Muscle of back (tissue), 11 donors: Measurements from ENCODE around the gene TMOD3. TPM values are rescaled to one million over a fixed set of nuclear protein-coding genes. Genes with fewer than 3 reads are reported as not detected.
"Not testable (repeated sequence)": the region's sequence is repeated elsewhere in the genome, so short reads cannot be mapped to it uniquely, and the experiment has no call there.

Source experiments
- DNase-seq, 3 donors: peaks; one replicate each; pipeline versions ENCODE4 v3.0.0 to v3.0.0-alpha.2; 2013
- polyA plus RNA-seq, 10 donors: library from polyadenylated mRNA; unstranded; fragments of 120-200 nt; gene quantifications; one replicate each; pipeline ENCODE4 v1.2.1, GENCODE V29; 2013; ENCODE audit not compliant: insufficient read length in 10 of 10

The TMOD3 gene
- polyA plus RNA-seq, 10 donors, result 14.2 to 30.0 (median 19.2) TPM

- no peak for DNase-seq
Measured at GRCh38 chr15:51861557-51862359, 32.3 kb downstream of the TMOD3 start.

GRCh38 chr15:51863131-51863530 lies 33.7 kb downstream of the TMOD3 start:
- DNase-seq, result no peak

- DNase-seq, result no peak
Measured at GRCh38 chr15:51864408-51865056, 35.1 kb downstream of the TMOD3 start.

- no peak for DNase-seq
Measured at GRCh38 chr15:51865317-51865716, 35.9 kb downstream of the TMOD3 start.

- DNase-seq, result no peak
Measured at GRCh38 chr15:51866161-51866560, 36.7 kb downstream of the TMOD3 start.

GRCh38 chr15:51866751-51867150 lies 37.3 kb downstream of the TMOD3 start:
- DNase-seq, result no peak

GRCh38 chr15:51869060-51869421 lies 39.6 kb downstream of the TMOD3 start:
- peak in 1 of 3 donors; percentile 70 for DNase-seq

GRCh38 chr15:51870774-51871173 lies 41.3 kb downstream of the TMOD3 start:
- DNase-seq, result no peak

- DNase-seq, result peak; percentile 48 to 94 (median 72)
Measured at GRCh38 chr15:51874751-51875644, 45.5 kb downstream of the TMOD3 start.

GRCh38 chr15:51876169-51876568 lies 46.7 kb downstream of the TMOD3 start:
- no peak for DNase-seq

GRCh38 chr15:51878446-51879386 lies 49.3 kb downstream of the TMOD3 start:
- peak; percentile 61 to 84 (median 71) for DNase-seq

- peak in 1 of 3 donors; percentile 44 for DNase-seq
Measured at GRCh38 chr15:51879555-51879954, 50.1 kb downstream of the TMOD3 start.

GRCh38 chr15:51883271-51883837 lies 53.9 kb downstream of the TMOD3 start:
- DNase-seq, result peak in 2 of 3 donors; percentile 63 to 71

GRCh38 chr15:51884041-51884440 lies 54.6 kb downstream of the TMOD3 start:
- DNase-seq, result no peak

- DNase-seq, result no peak
Measured at GRCh38 chr15:51884517-51885236, 55.2 kb downstream of the TMOD3 start.

GRCh38 chr15:51885758-51886157 lies 56.3 kb downstream of the TMOD3 start:
- DNase-seq, result not testable (repeated sequence)

GRCh38 chr15:51887887-51888592 lies 58.6 kb downstream of the TMOD3 start:
- DNase-seq, result no peak

GRCh38 chr15:51888593-51889195 lies 59.2 kb downstream of the TMOD3 start:
- DNase-seq, result peak in 1 of 3 donors; percentile 34

- DNase-seq, result no peak
Measured at GRCh38 chr15:51889486-51889885, 60.0 kb downstream of the TMOD3 start.
